WTC11 (cell line): Measurements from ENCODE around the gene INPP5E. TPM values are rescaled to one million over a fixed set of nuclear protein-coding genes. Genes with fewer than 3 reads are reported as not detected.

ENCODE experiments used
- ATAC-seq: fragments of 200-7000 bp; cut with Tn5 transposase; 2 replicates; pipeline ENCODE4 v1.10.0; 2021; ENCODE audit warnings: mild to moderate bottlenecking, moderate library complexity
- CTCF ChIA-PET: fragments of 300-600 bp; sonication (Branson Sonifier 250); formaldehyde crosslinking; loops from one replicate; lab custom pipeline; 2021; ENCODE audit warnings: antibody characterized with exemption; lab: Charles Lee
- POLR2A ChIA-PET: fragments of 350-600 bp; sonication (Branson Sonifier 250); formaldehyde crosslinking; loops from one replicate; lab custom pipeline; 2021; ENCODE audit warnings: antibody characterized with exemption; lab: Charles Lee
- DNase-seq: peaks from one replicate; pipeline ENCODE4 v3.0.0; 2021; ENCODE audit warnings: low spot score
- H3K27ac Mint-ChIP-seq: 2 replicates; pipeline ENCODE4 v1.8.0; 2021; ENCODE audit warnings: mixed read lengths
- H3K27me3 Mint-ChIP-seq: 2 replicates; pipeline ENCODE4 v1.8.0; 2021; ENCODE audit warnings: low read depth, mild to moderate bottlenecking, moderate library complexity, mixed read lengths
- H3K36me3 Mint-ChIP-seq: 2 replicates; pipeline ENCODE4 v1.8.0; 2021; ENCODE audit warnings: mixed read lengths
- H3K4me1 Mint-ChIP-seq: 2 replicates; pipeline ENCODE4 v1.8.0; 2022; ENCODE audit warnings: mixed read lengths
- H3K4me3 Mint-ChIP-seq: 2 replicates; pipeline ENCODE4 v1.8.0; 2021; ENCODE audit warnings: mild to moderate bottlenecking, moderate library complexity, mixed read lengths
- H3K9me3 Mint-ChIP-seq: 2 replicates; pipeline ENCODE4 v1.8.0; 2021; ENCODE audit warnings: mixed read lengths
- MYBL2 ChIP-seq: sonication (generic); formaldehyde crosslinking; IDR thresholded peaks from 2 replicates; pipeline ENCODE4 v1.8.1; 2023; ENCODE audit warnings: mild to moderate bottlenecking, moderate library complexity, missing genetic modification reagents
- NFATC4 ChIP-seq: fragments of 250-450 bp; sonication (Bioruptor Pico); IDR thresholded peaks from 2 replicates; pipeline ENCODE4 v1.9.0; 2021; ENCODE audit warnings: mild to moderate bottlenecking
- NFE2L1 ChIP-seq: sonication (generic); formaldehyde crosslinking; IDR thresholded peaks from 2 replicates; pipeline ENCODE4 v1.8.1; 2023; ENCODE audit warnings: missing genetic modification reagents
- OVOL2 ChIP-seq: fragments of 250-450 bp; sonication (Bioruptor Pico); IDR thresholded peaks from 2 replicates; pipeline ENCODE4 v1.9.0; 2021; ENCODE audit warnings: mild to moderate bottlenecking, borderline replicate concordance
- RORB ChIP-seq: fragments of 250-450 bp; sonication (Bioruptor Pico); IDR thresholded peaks from 2 replicates; pipeline ENCODE4 v1.9.0; 2021; ENCODE audit warnings: mild to moderate bottlenecking
- TP53 ChIP-seq: sonication (generic); formaldehyde crosslinking; IDR thresholded peaks from 2 replicates; pipeline ENCODE4 v1.8.1; 2023; ENCODE audit warnings: mild to moderate bottlenecking, missing genetic modification reagents
- ZNF138 ChIP-seq: sonication (generic); formaldehyde crosslinking; conservative IDR thresholded peaks from 2 replicates; pipeline ENCODE4 v1.8.1; 2022; ENCODE audit warnings: mild to moderate bottlenecking, moderate library complexity, missing genetic modification reagents
- total RNA-seq: library from RNA; stranded (reverse); gene quantifications from 3 replicates; pipeline ENCODE4 v1.2.3, GENCODE V29; 2021
- TF ChIP-seq, protein P1 (sequence below): sonication (generic); formaldehyde crosslinking; conservative IDR thresholded peaks from 2 replicates; pipeline ENCODE4 v1.8.1; 2023; ENCODE audit warnings: mild to moderate bottlenecking, low read depth, missing genetic modification reagents, moderate library complexity
- TF ChIP-seq, protein P2 (sequence below): fragments of 250-450 bp; sonication (Bioruptor Pico); IDR thresholded peaks from 2 replicates; pipeline ENCODE4 v2.1.2; 2022; ENCODE audit warnings: mild to moderate bottlenecking, moderate library complexity
- TF ChIP-seq, protein P3 (sequence below): sonication (generic); formaldehyde crosslinking; IDR thresholded peaks from 2 replicates; pipeline ENCODE4 v1.8.0; 2022; ENCODE audit warnings: mild to moderate bottlenecking, missing genetic modification reagents
- TF ChIP-seq, protein P4 (sequence below): fragments of 250-450 bp; sonication (Bioruptor Pico); IDR thresholded peaks from 2 replicates; pipeline ENCODE4 v1.9.0; 2021; ENCODE audit warnings: mild to moderate bottlenecking, borderline replicate concordance
- TF ChIP-seq, protein P5 (sequence below): sonication (generic); formaldehyde crosslinking; IDR thresholded peaks from 2 replicates; pipeline ENCODE4 v1.8.1; 2022; ENCODE audit warnings: low read depth, missing genetic modification reagents, borderline replicate concordance
- TF ChIP-seq, protein P6 (sequence below): fragments of 200-600 bp; IDR thresholded peaks from 2 replicates; pipeline ENCODE4 v1.8.0; 2022; ENCODE audit warnings: antibody characterized with exemption
- TF ChIP-seq, protein P7 (sequence below): sonication (generic); formaldehyde crosslinking; IDR thresholded peaks from 2 replicates; pipeline ENCODE4 v1.8.1; 2022; ENCODE audit warnings: low read depth, mild to moderate bottlenecking, moderate library complexity, missing genetic modification reagents, borderline replicate concordance

Gene INPP5E
- total RNA-seq, 1 experiment from 2014 or later = 24.0 TPM

DNA sequence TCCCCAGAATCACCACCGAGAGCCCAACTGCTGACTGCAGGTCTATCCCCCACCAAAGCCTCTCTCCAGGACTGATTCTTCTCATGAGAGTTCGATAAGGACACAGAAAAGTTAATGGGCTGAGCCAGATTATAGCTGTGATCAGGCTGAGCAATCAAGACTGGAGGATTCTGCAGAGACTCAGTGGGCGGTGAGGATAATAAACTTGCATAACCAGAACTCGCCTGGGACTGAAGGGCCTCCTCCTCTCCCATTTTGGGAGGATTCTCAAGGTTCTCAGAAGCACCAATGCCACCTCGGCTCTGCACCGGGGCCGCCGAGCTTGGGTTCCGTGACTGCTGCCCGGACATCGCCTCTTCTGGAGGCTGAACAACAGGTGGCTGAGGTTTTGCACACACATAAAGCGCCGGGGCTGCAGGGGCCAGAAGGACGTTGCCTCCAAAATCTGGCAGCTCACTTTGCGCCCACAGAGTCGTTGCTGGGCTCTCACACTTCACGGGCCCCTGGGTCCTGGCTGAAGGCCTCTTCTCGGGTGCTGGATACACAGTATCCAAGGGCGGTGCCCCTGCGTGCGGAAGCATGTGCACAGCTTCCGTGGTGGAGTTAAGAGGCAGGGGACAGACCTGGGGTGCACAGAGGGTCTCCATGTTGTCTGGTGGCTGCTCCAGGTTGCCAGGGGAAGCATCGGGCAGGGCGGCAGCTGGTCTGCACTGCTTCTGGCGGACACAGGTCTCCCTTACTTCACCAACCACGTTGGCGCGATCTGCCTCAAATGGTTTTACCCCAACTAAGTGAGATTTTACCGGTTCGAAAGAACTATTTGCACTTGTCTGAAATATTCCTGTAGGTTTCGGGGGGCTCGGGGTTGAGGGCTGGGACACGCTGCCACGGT lies 35.6 kb upstream of the INPP5E start (continued):
- TF ChIP-seq, protein P1, sequence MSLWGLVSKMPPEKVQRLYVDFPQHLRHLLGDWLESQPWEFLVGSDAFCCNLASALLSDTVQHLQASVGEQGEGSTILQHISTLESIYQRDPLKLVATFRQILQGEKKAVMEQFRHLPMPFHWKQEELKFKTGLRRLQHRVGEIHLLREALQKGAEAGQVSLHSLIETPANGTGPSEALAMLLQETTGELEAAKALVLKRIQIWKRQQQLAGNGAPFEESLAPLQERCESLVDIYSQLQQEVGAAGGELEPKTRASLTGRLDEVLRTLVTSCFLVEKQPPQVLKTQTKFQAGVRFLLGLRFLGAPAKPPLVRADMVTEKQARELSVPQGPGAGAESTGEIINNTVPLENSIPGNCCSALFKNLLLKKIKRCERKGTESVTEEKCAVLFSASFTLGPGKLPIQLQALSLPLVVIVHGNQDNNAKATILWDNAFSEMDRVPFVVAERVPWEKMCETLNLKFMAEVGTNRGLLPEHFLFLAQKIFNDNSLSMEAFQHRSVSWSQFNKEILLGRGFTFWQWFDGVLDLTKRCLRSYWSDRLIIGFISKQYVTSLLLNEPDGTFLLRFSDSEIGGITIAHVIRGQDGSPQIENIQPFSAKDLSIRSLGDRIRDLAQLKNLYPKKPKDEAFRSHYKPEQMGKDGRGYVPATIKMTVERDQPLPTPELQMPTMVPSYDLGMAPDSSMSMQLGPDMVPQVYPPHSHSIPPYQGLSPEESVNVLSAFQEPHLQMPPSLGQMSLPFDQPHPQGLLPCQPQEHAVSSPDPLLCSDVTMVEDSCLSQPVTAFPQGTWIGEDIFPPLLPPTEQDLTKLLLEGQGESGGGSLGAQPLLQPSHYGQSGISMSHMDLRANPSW (CRISPR knock-in tag) = no peak
- TF ChIP-seq MYBL2 (CRISPR knock-in tag) = no peak
- TF ChIP-seq, protein P2, sequence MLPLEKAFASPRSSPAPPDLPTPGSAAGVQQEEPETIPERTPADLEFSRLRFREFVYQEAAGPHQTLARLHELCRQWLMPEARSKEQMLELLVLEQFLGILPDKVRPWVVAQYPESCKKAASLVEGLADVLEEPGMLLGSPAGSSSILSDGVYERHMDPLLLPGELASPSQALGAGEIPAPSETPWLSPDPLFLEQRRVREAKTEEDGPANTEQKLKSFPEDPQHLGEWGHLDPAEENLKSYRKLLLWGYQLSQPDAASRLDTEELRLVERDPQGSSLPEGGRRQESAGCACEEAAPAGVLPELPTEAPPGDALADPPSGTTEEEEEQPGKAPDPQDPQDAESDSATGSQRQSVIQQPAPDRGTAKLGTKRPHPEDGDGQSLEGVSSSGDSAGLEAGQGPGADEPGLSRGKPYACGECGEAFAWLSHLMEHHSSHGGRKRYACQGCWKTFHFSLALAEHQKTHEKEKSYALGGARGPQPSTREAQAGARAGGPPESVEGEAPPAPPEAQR = no peak
- TF ChIP-seq, all 79 proteins: peak for 0

DNA sequence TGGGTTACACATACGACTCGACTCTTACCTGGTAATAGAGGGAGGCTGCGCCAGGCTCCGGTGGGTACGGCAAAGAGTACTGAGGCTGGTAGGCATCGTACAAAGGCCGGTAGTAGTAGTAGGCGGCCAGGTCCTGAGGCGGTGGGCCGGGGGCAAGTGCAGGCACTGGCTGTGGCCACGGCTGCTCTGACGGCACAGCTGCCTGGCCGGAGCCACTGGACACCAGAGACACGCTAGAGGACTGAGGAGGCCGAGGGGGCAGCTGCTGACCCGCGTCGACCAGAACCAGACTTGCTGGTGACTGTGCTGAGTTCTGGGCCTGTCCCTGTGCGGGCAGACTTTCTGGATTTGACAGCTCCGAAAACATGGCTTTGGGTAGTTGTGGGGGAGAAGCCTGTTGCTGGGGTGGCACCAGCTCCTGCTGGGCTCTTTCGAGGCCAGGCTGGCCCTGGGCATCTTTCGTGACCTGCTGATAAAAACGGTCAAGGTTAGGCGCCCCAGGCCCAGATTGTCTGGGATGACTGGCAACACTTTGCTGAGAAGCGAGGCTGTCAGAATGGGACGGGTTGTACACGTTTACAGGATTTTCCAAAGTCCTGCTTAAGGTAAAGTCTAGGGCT lies 34.5 kb upstream of the INPP5E start:
- DNase-seq = no peak
- Mint-ChIP-seq H3K4me1 (no peaks in the 10 kb centered on the region), H3K4me3 (no peak overlapping the region), H3K27me3 (no peaks in the 10 kb centered on the region), H3K9me3 (no peaks in the 10 kb centered on the region), H3K27ac (no peak overlapping the region), H3K36me3 (peaks cover 58% of the 10 kb centered on the region)
- ChIA-PET CTCF (no interaction called here), POLR2A (no interaction called here)
- ATAC-seq = no peak
- TF ChIP-seq, protein P3, sequence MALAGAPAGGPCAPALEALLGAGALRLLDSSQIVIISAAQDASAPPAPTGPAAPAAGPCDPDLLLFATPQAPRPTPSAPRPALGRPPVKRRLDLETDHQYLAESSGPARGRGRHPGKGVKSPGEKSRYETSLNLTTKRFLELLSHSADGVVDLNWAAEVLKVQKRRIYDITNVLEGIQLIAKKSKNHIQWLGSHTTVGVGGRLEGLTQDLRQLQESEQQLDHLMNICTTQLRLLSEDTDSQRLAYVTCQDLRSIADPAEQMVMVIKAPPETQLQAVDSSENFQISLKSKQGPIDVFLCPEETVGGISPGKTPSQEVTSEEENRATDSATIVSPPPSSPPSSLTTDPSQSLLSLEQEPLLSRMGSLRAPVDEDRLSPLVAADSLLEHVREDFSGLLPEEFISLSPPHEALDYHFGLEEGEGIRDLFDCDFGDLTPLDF (CRISPR knock-in tag) = no peak
- no peak for TF ChIP-seq ZNF138 (CRISPR knock-in tag)
- TF ChIP-seq, protein P4, sequence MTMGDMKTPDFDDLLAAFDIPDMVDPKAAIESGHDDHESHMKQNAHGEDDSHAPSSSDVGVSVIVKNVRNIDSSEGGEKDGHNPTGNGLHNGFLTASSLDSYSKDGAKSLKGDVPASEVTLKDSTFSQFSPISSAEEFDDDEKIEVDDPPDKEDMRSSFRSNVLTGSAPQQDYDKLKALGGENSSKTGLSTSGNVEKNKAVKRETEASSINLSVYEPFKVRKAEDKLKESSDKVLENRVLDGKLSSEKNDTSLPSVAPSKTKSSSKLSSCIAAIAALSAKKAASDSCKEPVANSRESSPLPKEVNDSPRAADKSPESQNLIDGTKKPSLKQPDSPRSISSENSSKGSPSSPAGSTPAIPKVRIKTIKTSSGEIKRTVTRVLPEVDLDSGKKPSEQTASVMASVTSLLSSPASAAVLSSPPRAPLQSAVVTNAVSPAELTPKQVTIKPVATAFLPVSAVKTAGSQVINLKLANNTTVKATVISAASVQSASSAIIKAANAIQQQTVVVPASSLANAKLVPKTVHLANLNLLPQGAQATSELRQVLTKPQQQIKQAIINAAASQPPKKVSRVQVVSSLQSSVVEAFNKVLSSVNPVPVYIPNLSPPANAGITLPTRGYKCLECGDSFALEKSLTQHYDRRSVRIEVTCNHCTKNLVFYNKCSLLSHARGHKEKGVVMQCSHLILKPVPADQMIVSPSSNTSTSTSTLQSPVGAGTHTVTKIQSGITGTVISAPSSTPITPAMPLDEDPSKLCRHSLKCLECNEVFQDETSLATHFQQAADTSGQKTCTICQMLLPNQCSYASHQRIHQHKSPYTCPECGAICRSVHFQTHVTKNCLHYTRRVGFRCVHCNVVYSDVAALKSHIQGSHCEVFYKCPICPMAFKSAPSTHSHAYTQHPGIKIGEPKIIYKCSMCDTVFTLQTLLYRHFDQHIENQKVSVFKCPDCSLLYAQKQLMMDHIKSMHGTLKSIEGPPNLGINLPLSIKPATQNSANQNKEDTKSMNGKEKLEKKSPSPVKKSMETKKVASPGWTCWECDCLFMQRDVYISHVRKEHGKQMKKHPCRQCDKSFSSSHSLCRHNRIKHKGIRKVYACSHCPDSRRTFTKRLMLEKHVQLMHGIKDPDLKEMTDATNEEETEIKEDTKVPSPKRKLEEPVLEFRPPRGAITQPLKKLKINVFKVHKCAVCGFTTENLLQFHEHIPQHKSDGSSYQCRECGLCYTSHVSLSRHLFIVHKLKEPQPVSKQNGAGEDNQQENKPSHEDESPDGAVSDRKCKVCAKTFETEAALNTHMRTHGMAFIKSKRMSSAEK (CRISPR knock-in tag) = no peak
- TF ChIP-seq, protein P5, sequence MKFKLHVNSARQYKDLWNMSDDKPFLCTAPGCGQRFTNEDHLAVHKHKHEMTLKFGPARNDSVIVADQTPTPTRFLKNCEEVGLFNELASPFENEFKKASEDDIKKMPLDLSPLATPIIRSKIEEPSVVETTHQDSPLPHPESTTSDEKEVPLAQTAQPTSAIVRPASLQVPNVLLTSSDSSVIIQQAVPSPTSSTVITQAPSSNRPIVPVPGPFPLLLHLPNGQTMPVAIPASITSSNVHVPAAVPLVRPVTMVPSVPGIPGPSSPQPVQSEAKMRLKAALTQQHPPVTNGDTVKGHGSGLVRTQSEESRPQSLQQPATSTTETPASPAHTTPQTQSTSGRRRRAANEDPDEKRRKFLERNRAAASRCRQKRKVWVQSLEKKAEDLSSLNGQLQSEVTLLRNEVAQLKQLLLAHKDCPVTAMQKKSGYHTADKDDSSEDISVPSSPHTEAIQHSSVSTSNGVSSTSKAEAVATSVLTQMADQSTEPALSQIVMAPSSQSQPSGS (CRISPR knock-in tag) = no peak
- TF ChIP-seq TP53 (CRISPR knock-in tag) = no peak

DNA sequence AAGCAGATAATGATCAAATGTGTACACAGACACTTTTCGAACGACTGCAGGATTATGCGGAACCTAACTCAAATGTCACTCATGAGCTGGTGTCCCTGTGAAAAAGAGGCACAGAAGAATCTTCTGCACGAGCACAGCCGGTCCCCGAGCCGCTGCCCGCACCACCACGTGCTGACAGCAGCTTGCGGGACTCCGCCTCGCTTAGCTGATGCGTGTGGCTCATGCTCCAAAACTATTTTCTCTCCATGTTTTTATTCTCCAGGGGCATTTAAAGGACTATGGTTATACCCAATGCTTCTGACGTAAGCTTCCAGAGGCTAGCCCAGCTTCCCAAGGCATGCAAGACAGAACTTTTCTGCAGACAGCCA lies 33.7 kb upstream of the INPP5E start:
- Mint-ChIP-seq H3K36me3 (peaks cover 58% of the 10 kb centered on the region), H3K4me3 (no peak overlapping the region), H3K9me3 (no peaks in the 10 kb centered on the region), H3K27ac (no peak overlapping the region; the same call in 1 of the 2 replicates), H3K4me1 (no peaks in the 10 kb centered on the region), H3K27me3 (no peaks in the 10 kb centered on the region)
- no peak for TF ChIP-seq OVOL2 (CRISPR knock-in tag)
- TF ChIP-seq NFE2L1 = no peak
- TF ChIP-seq, protein P6, sequence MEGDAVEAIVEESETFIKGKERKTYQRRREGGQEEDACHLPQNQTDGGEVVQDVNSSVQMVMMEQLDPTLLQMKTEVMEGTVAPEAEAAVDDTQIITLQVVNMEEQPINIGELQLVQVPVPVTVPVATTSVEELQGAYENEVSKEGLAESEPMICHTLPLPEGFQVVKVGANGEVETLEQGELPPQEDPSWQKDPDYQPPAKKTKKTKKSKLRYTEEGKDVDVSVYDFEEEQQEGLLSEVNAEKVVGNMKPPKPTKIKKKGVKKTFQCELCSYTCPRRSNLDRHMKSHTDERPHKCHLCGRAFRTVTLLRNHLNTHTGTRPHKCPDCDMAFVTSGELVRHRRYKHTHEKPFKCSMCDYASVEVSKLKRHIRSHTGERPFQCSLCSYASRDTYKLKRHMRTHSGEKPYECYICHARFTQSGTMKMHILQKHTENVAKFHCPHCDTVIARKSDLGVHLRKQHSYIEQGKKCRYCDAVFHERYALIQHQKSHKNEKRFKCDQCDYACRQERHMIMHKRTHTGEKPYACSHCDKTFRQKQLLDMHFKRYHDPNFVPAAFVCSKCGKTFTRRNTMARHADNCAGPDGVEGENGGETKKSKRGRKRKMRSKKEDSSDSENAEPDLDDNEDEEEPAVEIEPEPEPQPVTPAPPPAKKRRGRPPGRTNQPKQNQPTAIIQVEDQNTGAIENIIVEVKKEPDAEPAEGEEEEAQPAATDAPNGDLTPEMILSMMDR = no peak
- no peak for TF ChIP-seq RORB (CRISPR knock-in tag)
- TF ChIP-seq, protein P7, sequence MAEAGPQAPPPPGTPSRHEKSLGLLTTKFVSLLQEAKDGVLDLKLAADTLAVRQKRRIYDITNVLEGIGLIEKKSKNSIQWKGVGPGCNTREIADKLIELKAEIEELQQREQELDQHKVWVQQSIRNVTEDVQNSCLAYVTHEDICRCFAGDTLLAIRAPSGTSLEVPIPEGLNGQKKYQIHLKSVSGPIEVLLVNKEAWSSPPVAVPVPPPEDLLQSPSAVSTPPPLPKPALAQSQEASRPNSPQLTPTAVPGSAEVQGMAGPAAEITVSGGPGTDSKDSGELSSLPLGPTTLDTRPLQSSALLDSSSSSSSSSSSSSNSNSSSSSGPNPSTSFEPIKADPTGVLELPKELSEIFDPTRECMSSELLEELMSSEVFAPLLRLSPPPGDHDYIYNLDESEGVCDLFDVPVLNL (CRISPR knock-in tag) = no peak
- TF ChIP-seq NFATC4 (CRISPR knock-in tag) = no peak
- ATAC-seq (no peak), DNase-seq (no peak)
- CTCF ChIA-PET = interaction anchor here (0.6 kb wide), 1 partner anchor 115 kb away, joined by 3 read pairs; no protein-coding TSS in a partner anchor
- POLR2A ChIA-PET = no interaction called here
